GM19397 (cell line): Measurements from ENCODE around the gene CCDC8.

Source experiments
- ATAC-seq: cut with Tn5 transposase; IDR thresholded peaks from one replicate; pipeline ENCODE4 v1.9.1; 2021; ENCODE audit warnings: mild to moderate bottlenecking, moderate library complexity; ENCODE audit not compliant: unreplicated experiment

The CCDC8 gene

GRCh38 chr19:46361915-46362314, 51.4 kb downstream of the CCDC8 start:
- ATAC-seq: no peak
